ENCODE data around the gene ABCA7. TPM values are rescaled to one million over a fixed set of nuclear protein-coding genes. Genes with fewer than 3 reads are reported as not detected.

Gene ABCA7
- total RNA-seq, 4 donors from 2014 or later, result 12.6 to 24.4 (median 18.7) TPM

GRCh38 chr19:1093811-1094553 lies 54.1 kb downstream of the ABCA7 start:
- peak overlapping the region; percentile 87 to 99 (median 95) for H3K4me3 ChIP-seq
- TF ChIP-seq, protein P1, sequence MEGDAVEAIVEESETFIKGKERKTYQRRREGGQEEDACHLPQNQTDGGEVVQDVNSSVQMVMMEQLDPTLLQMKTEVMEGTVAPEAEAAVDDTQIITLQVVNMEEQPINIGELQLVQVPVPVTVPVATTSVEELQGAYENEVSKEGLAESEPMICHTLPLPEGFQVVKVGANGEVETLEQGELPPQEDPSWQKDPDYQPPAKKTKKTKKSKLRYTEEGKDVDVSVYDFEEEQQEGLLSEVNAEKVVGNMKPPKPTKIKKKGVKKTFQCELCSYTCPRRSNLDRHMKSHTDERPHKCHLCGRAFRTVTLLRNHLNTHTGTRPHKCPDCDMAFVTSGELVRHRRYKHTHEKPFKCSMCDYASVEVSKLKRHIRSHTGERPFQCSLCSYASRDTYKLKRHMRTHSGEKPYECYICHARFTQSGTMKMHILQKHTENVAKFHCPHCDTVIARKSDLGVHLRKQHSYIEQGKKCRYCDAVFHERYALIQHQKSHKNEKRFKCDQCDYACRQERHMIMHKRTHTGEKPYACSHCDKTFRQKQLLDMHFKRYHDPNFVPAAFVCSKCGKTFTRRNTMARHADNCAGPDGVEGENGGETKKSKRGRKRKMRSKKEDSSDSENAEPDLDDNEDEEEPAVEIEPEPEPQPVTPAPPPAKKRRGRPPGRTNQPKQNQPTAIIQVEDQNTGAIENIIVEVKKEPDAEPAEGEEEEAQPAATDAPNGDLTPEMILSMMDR (IDR thresholded peaks at IDR 0.05), result no peak
- H3K9me3 ChIP-seq, result no peaks in the 10 kb centered on the region
- H3K27ac ChIP-seq, result peak overlapping the region in 3 of 4 donors; percentile 89 to 90 (median 90)
- intact Hi-C loops (cut with DNase I), result no loop called here
- no peaks in the 10 kb centered on the region for H3K27me3 ChIP-seq
- 33 to 43% methylated on average over 6 to 15 of the region's 32 CpGs for WGBS, 2 donors
- no peak for DNase-seq
- peaks cover 21 to 61% (median 35%) of the 10 kb centered on the region in 3 donors for H3K4me1 ChIP-seq
- peaks cover 26 to 52% (median 29%) of the 10 kb centered on the region in 3 donors for H3K36me3 ChIP-seq

DNA sequence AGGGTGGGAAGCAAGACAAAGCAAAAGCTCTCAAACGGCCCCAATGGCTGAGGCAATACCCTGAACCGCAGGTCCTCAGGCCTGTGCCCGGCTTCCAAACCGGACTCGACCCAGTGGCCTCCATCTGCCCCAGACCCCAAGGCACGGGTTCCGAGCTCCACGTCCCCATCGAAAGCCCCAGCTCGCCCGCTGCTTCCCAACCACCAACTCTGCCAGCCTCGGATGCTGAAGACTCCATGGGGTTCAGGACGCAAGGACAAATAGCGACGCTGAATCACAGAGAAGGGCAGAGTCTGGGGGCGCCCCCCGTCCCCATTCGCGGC lies 54.7 kb downstream of the ABCA7 start:
- Histone ChIP-seq H3K4me1 (peaks cover 24 to 61% (median 39%) of the 10 kb centered on the region in 3 donors), H3K27ac (peak overlapping the region; percentile 81 to 90 (median 90)), H3K4me3 (peak overlapping the region; percentile 87 to 99 (median 95)), H3K36me3 (peaks cover 19 to 45% (median 23%) of the 10 kb centered on the region in 3 donors), H3K9me3 (peaks cover 0 to under 1% (median 0%) of the 10 kb centered on the region in 3 donors), H3K27me3 (no peaks in the 10 kb centered on the region)
- TF ChIP-seq POLR2A (IDR thresholded peaks at IDR 0.05), result no peak
- TF ChIP-seq, protein P1 (IDR thresholded peaks at IDR 0.05), result no peak
- no peak for DNase-seq
- intact Hi-C loops (cut with DNase I), result no loop called here
- WGBS, 2 donors, result 1 to 3% methylated on average over 14 to 16 of the region's 19 CpGs

DNA sequence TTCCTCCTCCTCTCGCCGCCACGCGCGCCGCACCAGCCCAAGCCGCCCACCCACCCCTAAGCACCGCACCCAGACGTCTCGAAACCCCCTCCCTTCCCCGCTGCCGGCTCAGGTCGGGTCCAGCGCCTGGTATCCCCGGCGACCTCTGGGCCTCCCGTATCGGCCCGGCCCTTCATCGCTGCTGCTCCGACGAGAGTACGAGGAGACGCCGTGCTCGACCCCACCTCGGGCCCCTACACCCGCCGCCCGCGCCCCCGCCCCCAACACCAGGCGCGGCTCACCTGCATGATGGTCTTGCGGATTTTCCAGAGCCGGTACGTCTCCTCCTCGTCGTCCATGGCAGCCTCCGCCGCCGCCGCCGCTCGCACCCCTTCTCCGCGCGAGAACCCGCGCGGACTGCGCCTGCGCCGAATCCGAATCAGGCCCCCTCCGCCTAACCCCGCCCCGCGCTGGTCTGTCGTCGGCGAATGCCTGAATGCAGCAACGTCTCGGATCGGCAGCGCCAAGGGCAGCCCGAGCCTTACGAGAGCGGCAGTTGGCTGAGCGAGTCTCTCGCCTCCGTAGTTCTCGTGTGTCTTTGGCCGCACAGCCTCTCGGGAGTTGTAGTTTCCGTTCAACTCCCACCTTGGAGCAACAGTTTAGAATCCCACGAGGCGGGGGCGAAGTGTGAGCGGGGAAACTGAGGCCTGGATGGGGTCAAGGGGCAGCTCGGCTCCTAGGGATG lies 55.2 kb downstream of the ABCA7 start, which contains the start of gene POLR2E:
Gene POLR2E (minus strand): TSS at position 398 of the 724 bp plus-strand sequence. CDS start 60 bp downstream, at position 338.
- H3K27me3 ChIP-seq, result no peaks in the 10 kb centered on the region
- peak within 1 kb of the TSS; percentile 81 to 90 (median 90) for H3K27ac ChIP-seq
- TF ChIP-seq, protein P1 (IDR thresholded peaks at IDR 0.05), result peak in 1 of 6 experiments; percentile 11
- TF ChIP-seq POLR2A (IDR thresholded peaks at IDR 0.05), result peak in 3 of 4 donors; percentile 71 to 93 (median 78)
- intact Hi-C loops (cut with DNase I), result no loop called here
- peaks cover 0 to 5% (median 0%) of the 10 kb centered on the region in 3 donors for H3K9me3 ChIP-seq
- peak; percentile 85 for DNase-seq
- H3K4me3 ChIP-seq, result peak within 1 kb of the TSS; percentile 87 to 99 (median 95)
- H3K36me3 ChIP-seq, result peaks cover 17 to 40% (median 19%) of the 10 kb centered on the region in 3 donors
- peaks cover 24 to 65% (median 44%) of the 10 kb centered on the region in 3 donors for H3K4me1 ChIP-seq
- 0% methylated on average over 5 to 9 of the region's 81 CpGs for WGBS, 2 donors

- TF ChIP-seq POLR2A (IDR thresholded peaks at IDR 0.05), result no peak
- TF ChIP-seq, protein P1 (IDR thresholded peaks at IDR 0.05), result no peak
- H3K4me1 ChIP-seq, result peaks cover 46 to 83% (median 69%) of the 10 kb centered on the region in 3 donors
- 63% methylated on average over 5 to 7 of the region's 7 CpGs for WGBS, 2 donors
Observed at GRCh38 chr19:1097810-1098176, 57.9 kb downstream of the ABCA7 start.

More at GRCh38 chr19:1097810-1098176, 57.9 kb downstream of the ABCA7 start:
- Histone ChIP-seq H3K36me3 (peaks cover 0 to 14% (median 5%) of the 10 kb centered on the region in 3 donors), H3K27me3 (no peaks in the 10 kb centered on the region), H3K27ac (peak overlapping the region; percentile 82 to 98 (median 92)), H3K9me3 (peaks cover 0 to 5% (median 0%) of the 10 kb centered on the region in 3 donors), H3K4me3 (no peak overlapping the region)
- intact Hi-C loops (cut with DNase I), result no loop called here
- DNase-seq, result no peak
